VCaP (cell line): ENCODE measurements around the gene PITPNC1.
"Not testable (repeated sequence)": the region's sequence is repeated elsewhere in the genome, so short reads cannot be mapped to it uniquely, and the experiment has no call there.

ENCODE experiments used
- H3K27ac ChIP-seq: fragments of 450-650 bp; 2 replicates; pipeline ENCODE4 v1.5.1; 2017
- CTCF ChIP-seq: fragments of 450-650 bp; conservative IDR thresholded peaks from 2 replicates; pipeline ENCODE4 v1.5.1; 2017; ENCODE audit warnings: mild to moderate bottlenecking, moderate library complexity

PITPNC1 gene

DNA sequence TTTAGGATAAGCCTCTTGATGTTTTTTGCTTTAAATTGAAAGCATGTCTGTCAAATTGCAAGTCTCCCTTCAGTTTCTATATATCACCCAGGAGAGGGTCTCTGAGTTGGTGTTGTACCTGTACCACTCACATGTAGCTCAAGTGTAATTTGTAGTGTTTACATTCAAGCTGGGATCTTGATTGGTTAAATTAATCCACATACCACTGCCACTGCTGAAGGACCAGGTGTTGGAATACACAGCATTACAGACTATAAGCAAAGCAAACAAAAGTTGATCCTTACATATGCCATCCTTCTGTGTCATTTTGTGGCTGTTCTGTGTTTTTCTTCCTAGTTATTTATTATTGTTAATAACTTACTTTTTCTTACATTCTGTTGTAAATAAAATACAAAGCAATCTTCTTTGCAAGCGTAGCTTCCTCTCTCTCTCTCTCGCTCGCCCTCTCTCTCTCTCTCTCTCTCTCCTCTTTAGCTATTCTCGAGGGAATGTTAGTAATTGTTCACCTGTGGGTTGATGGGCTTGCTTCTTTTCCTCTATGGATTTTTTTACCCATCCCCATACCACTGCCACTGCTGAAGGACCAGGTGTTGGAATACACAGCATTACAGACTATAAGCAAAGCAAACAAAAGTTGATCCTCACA is 319.9 kb downstream of the PITPNC1 start:
- H3K27ac ChIP-seq: no peak overlapping the region
- TF ChIP-seq CTCF: no peak

DNA sequence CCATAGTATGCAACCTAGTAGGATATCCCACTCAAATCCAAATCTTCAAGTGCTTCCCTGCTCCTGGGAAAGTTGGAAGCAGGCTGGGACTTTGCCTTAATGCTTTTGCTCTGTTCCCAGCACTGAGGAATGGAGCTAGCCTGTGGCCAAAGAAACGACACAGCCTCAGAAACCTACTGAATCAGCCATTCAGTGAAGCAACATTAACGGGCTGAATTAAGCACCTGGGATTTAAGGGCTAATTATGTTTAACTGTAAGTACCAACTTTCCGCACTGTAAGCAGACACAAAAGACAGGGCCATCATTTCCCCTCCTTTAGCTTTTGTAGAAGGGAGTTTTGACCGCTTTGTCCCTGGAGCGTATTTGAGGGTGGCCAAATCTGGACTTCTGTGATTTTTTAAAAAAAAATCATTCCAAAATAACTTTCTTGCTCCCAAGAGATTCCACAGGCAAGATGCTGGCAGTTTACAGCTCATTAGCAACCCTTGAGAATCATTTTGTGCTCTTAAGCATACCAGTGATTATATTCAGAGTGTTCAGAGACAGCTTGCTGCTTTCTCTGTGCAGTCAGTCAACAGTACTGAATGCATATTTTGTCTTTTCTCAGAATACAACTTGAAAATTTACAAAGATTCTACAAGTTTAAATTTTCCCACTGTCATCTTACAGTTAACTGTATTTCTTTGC is 323.1 kb downstream of the PITPNC1 start:
- no peak overlapping the region for H3K27ac ChIP-seq
- no peak for TF ChIP-seq CTCF

DNA sequence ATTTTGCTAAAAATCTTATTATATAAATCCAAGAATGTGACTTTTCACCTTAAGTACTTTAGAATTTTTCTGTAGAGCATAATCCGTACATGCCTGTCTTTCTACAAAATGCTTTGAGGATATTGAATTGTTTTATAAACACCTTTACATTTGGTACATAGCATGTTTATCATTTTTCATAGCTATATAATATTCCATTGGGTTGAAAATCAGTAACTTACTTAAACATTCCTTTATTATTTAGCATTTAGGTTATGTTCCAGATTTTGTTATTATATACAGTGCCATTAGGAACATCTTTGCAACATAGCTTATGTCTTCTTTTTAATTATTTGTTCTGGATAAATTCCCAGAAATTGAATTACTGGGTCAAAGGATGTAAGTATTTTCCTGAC is 323.6 kb downstream of the PITPNC1 start:
- TF ChIP-seq CTCF: no peak
- H3K27ac ChIP-seq: no peak overlapping the region

GRCh38 chr17:67702861-67703260 is 325.8 kb downstream of the PITPNC1 start:
- not testable (repeated sequence) for H3K27ac ChIP-seq

- H3K27ac ChIP-seq: no peak overlapping the region
- no peak for TF ChIP-seq CTCF
Measured at GRCh38 chr17:67707442-67707841, 330.4 kb downstream of the PITPNC1 start.

DNA sequence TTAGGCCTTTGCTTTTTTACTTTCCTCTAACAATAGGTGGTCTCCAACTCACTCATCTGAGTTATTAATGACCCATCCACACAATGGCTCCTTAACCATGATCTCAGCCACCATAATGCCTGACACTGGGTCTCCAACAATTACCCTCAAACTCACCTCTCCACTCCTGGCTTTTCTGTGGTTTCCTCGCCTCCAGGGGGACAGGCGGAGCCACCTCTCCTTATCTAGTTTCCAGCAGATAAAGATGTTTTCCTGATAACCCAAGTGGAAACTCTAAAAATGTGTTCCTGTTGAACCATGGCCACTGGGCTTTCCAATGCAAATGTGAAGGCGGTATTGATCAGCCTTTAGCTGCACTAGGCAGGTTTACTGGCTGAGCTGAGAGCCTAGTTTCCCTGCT is 331.3 kb downstream of the PITPNC1 start:
- H3K27ac ChIP-seq: no peak overlapping the region
- no peak for TF ChIP-seq CTCF

DNA sequence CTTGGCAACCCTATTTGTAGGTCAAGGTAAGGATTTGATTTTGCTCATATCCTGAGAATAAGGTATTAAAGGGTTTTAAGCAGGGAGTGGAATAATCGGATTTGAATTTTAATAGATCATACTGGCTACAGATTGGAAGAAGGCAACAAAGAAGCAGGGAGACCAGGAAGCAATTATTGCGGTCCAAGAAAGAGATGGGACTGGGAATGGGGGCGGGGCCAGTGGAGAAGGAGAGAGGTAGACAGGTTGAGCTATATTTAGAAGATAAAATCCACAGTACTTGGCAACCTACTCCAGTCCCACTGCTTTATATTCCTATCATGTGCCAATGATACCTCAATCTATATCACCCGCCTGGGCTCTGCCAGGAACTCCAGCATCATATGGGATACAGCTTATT is 334.8 kb downstream of the PITPNC1 start:
- H3K27ac ChIP-seq: no peak overlapping the region
- no peak for TF ChIP-seq CTCF

DNA sequence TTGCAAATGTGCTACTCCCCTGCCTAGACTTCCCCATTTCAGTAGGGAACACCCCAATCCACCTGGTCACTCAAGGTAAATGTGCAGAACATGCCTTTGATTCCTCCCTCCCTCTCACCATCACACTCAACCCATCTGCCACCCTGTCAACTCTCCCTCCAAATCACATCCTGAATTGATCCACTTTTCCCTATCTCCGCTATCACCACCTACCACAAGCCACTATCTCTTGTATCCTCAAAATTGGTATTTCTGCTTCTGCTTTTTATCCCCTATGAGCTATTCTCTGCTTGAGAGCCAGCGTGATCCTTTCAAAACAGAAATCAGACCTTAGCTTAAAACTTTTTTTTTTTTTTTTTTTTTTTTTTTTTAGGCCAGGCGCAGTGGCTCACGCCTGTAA is 335.3 kb downstream of the PITPNC1 start:
- no peak overlapping the region for H3K27ac ChIP-seq
- no peak for TF ChIP-seq CTCF
